Activated CD4-positive, alpha-beta T cell treated with anti-CD3 and anti-CD28 coated beads, Interleukin-2, amount 10 ng/mL, durations not matched to agents 7 days and 5 days (primary cell): Measurements from ENCODE around the gene TAL1. TPM values are rescaled to one million over a fixed set of nuclear protein-coding genes. Genes with fewer than 3 reads are reported as not detected.

ENCODE experiments used
- CTCF ChIA-PET: fragments of 350-600 bp; sonication (Branson Sonifier 250); formaldehyde crosslinking; loops from one replicate; lab custom pipeline; 2021; ENCODE audit warnings: antibody characterized with exemption; lab: Charles Lee
- POLR2A ChIA-PET: fragments of 350-600 bp; sonication (Branson Sonifier 250); formaldehyde crosslinking; loops from one replicate; lab custom pipeline; 2021; ENCODE audit warnings: antibody characterized with exemption; lab: Charles Lee
- DNase-seq: peaks from one replicate; pipeline ENCODE4 v3.0.0-alpha.2; 2020
- H3K27ac Mint-ChIP-seq: one replicate; pipeline ENCODE4 v1.8.0; 2021; ENCODE audit warnings: mild to moderate bottlenecking, moderate library complexity, mixed read lengths
- H3K27me3 Mint-ChIP-seq: one replicate; pipeline ENCODE4 v1.8.0; 2021; ENCODE audit warnings: mixed read lengths
- H3K36me3 Mint-ChIP-seq: one replicate; pipeline ENCODE4 v1.8.0; 2021; ENCODE audit warnings: low read depth, mixed read lengths
- H3K4me1 Mint-ChIP-seq: one replicate; pipeline ENCODE4 v1.8.0; 2021; ENCODE audit warnings: mixed read lengths
- H3K4me3 Mint-ChIP-seq: one replicate; pipeline ENCODE4 v1.8.0; 2021; ENCODE audit warnings: mild to moderate bottlenecking, moderate library complexity, mixed read lengths
- H3K9me3 Mint-ChIP-seq: one replicate; pipeline ENCODE4 v1.8.0; 2021; ENCODE audit warnings: mixed read lengths
- total RNA-seq, 2 experiments: library from RNA; stranded (reverse); gene quantifications; one replicate each; pipeline ENCODE4 v1.2.3, GENCODE V29; 2021

The TAL1 gene
- total RNA-seq, 2 experiments from 2014 or later, result not detected

DNA sequence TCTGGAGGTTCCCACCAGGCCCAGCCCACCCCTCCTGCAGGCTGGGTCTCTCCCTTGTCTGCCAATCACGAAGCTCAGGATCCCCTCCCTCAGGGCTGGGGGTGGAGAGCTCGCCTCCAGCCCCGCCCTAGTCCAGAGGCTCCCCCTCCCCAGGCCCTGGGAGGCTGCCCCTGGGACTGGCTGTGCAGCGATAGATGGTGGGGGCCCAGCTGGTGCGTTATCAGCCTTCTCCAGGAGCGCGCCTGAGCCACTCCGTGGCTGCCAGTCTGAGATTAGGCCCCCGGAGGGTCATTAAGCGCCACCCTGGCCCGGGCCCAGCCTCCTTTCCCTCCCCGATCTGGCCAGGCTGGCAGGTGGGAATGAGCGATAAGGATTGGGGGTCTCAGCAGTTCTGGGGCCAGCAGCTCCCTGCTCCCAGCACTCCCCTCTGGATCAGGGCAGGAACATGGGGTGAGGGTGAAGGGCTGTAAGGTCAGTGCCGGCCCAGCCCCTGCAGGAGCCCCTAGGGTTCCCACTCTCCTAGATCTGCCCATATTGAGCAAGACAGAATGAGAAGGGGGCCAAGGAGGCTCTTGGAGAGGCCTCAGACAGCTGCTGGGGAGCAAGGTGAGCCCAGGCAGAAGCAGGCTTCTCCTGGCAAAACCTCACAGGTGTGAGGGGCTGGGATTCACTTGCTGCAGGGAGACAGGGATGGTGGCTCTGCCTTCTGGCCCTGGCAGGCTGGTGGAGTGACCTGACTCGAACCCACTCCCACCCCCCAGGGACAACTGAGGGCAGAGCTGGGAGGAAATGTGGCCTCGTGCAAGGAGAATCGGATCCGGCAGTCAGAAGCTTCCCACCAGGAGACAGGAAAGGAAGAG lies 50.7 kb downstream of the TAL1 start:
- no peak for DNase-seq
- peaks cover 15% of the 10 kb centered on the region for H3K27me3 Mint-ChIP-seq
- peaks cover 8% of the 10 kb centered on the region for H3K4me1 Mint-ChIP-seq
- no peaks in the 10 kb centered on the region for H3K9me3 Mint-ChIP-seq
- H3K4me3 Mint-ChIP-seq, result no peak overlapping the region
- H3K27ac Mint-ChIP-seq, result no peak overlapping the region
- POLR2A ChIA-PET, result no interaction called here
- CTCF ChIA-PET, result interaction anchor here (0.7 to 1.2 kb wide), 3 partner anchors 12 to 31 kb away, joined by 3 to 5 read pairs (median 4); no protein-coding TSS in a partner anchor
- no peaks in the 10 kb centered on the region for H3K36me3 Mint-ChIP-seq

- DNase-seq, result no peak
- ChIA-PET CTCF (interaction anchor here (0.7 to 2.8 kb wide), 3 partner anchors 9 to 31 kb away, joined by 4 to 11 read pairs (median 5); partner anchors contain the start of gene PDZK1IP1), POLR2A (no interaction called here)
- Mint-ChIP-seq H3K4me3 (no peak overlapping the region), H3K27me3 (peaks cover 17% of the 10 kb centered on the region), H3K36me3 (no peaks in the 10 kb centered on the region), H3K27ac (peak overlapping the region; percentile 2), H3K9me3 (no peaks in the 10 kb centered on the region), H3K4me1 (peaks cover 8% of the 10 kb centered on the region)
Measured at GRCh38 chr1:47180603-47181094, 51.4 kb downstream of the TAL1 start.

DNA sequence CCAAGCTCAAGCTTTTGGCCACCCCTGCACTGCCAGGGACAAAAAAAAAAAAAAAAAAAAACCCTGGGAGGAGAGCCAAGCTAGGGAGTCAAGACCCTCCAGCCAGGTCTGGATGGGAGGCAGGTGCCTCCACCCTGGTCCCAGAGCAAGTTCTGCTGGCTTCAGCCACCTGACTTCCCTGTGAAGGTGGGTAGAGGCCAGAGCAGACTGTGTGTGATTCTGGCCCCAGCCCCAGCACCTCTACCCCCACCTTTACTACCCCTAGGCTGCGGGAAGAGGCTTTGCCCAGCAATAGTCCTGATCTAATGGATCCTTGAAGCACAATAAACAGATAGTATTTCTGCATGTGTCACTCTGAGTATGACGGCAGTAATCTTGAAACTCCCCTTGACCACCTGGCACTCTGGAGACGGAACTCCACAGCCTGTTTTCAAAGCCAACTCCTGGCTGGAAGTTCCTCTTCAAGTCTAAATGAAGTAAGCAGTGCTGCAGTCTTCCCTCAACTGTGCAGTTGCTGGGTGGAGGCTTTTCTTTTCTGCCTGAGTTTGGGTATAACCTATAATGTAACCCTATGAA lies 51.9 kb downstream of the TAL1 start:
- Mint-ChIP-seq H3K4me3 (no peak overlapping the region), H3K36me3 (no peaks in the 10 kb centered on the region), H3K4me1 (peaks cover 8% of the 10 kb centered on the region), H3K27me3 (peaks cover 21% of the 10 kb centered on the region), H3K27ac (peak overlapping the region; percentile 2), H3K9me3 (no peaks in the 10 kb centered on the region)
- DNase-seq, result no peak
- ChIA-PET POLR2A (interaction anchor here (0.5 kb wide), 1 partner anchor 77 kb away, joined by 5 read pairs; no protein-coding TSS in a partner anchor), CTCF (interaction anchor here (0.9 to 2.8 kb wide), 9 partner anchors 8 to 546 kb away, joined by 4 to 23 read pairs (median 8); partner anchors contain the start of genes FOXD2 and PDZK1IP1)

DNA sequence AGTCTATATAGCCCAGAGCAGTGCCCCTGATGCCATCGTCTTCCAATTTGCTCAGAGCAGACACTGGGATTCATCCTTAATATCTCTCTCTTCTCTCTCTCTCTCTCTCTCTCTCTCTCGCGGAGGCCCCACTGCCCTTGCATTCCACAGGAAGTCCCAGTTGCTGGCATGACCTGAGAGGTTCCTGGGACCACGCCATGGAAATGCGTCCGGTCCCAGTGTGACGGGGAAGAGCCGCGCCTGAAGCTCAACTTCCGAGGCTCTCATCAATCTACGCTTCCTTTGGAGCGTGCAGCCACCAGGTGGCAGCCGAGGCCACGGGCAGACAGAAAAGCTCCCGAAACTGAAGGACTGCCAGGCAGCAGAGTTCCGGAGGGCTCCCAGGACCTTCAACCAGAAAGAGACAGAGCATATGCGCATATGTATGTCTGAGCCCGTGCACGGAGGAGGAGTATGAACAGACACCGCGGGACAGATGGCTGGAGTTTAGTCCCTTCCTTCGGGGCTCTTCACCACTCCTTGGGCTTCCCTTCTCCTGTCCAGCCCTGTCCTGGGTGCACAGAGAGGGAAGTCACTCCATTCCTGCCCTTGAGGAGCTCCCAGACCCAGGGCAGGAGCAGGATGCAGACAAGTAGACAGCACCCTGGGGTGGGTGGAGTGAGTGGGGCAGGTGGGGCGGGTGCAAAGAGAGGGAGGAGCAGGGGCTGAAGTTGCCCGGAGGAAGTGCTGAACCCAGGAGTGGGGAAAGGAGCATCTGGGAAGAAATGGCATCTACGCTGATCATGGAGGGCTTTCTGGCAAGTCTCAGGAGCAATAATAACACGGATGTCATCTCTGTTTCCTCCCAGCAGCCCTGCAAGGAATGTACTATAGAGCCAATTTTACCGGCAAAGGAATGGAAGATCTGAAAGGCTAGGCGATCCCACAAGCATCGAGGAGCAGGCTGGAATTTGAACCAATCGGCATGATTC lies 52.7 kb downstream of the TAL1 start:
- Mint-ChIP-seq H3K27ac (peak overlapping the region; percentile 87), H3K27me3 (peaks cover 26% of the 10 kb centered on the region), H3K4me1 (peaks cover 8% of the 10 kb centered on the region), H3K36me3 (no peaks in the 10 kb centered on the region), H3K4me3 (peak overlapping the region; percentile 71), H3K9me3 (no peaks in the 10 kb centered on the region)
- ChIA-PET CTCF (interaction anchor here (0.6 to 2.8 kb wide), 21 partner anchors 9 to 823 kb away, joined by 3 to 23 read pairs (median 4); partner anchors contain the start of genes FOXD2 and PDZK1IP1), POLR2A (interaction anchor here (0.5 kb wide), 1 partner anchor 76 kb away, joined by 5 read pairs; no protein-coding TSS in a partner anchor)
- DNase-seq, result peak; percentile 82

- H3K4me3 Mint-ChIP-seq, result peak overlapping the region; percentile 71
- POLR2A ChIA-PET, result no interaction called here
- H3K27me3 Mint-ChIP-seq, result peaks cover 30% of the 10 kb centered on the region
- CTCF ChIA-PET, result interaction anchor here (0.6 to 2.8 kb wide), 16 partner anchors 9 to 822 kb away, joined by 3 to 23 read pairs (median 5); partner anchors contain the start of genes FOXD2 and PDZK1IP1
- DNase-seq, result no peak
- no peaks in the 10 kb centered on the region for H3K36me3 Mint-ChIP-seq
- H3K4me1 Mint-ChIP-seq, result peaks cover 8% of the 10 kb centered on the region
- H3K27ac Mint-ChIP-seq, result no peak overlapping the region
- H3K9me3 Mint-ChIP-seq, result no peaks in the 10 kb centered on the region
Measured at GRCh38 chr1:47178654-47179016, 53.4 kb downstream of the TAL1 start.

DNA sequence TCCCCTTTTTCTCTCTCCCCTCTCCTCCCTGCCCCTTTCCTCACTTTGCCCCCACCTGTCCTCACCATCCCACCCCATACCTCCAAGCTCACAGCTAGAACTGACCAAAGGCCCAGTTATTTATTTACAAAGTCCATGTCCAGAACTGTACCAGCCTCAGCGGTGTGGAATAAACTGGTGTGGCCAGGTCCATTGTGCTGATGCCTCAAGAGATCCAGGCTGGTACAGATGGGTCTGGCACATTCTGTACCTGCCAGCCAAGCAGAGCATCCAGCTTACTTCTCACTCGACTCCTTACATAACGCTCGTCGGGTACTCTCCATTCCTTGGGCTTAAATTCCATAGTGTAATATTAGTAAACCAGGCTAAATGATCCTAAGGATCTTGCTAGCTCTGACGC lies 54.0 kb downstream of the TAL1 start:
- peaks cover 8% of the 10 kb centered on the region for H3K4me1 Mint-ChIP-seq
- no peak overlapping the region for H3K27ac Mint-ChIP-seq
- H3K27me3 Mint-ChIP-seq, result peaks cover 30% of the 10 kb centered on the region
- no peak overlapping the region for H3K4me3 Mint-ChIP-seq
- H3K9me3 Mint-ChIP-seq, result no peaks in the 10 kb centered on the region
- DNase-seq, result no peak
- CTCF ChIA-PET, result interaction anchor here (0.8 to 2.8 kb wide), 7 partner anchors 12 to 260 kb away, joined by 3 to 23 read pairs (median 8); partner anchors contain the start of genes FOXD2 and PDZK1IP1
- POLR2A ChIA-PET, result no interaction called here
- no peaks in the 10 kb centered on the region for H3K36me3 Mint-ChIP-seq

GRCh38 chr1:47175227-47175934 lies 56.6 kb downstream of the TAL1 start:
- H3K36me3 Mint-ChIP-seq, result no peaks in the 10 kb centered on the region
- peak; percentile 56 for DNase-seq
- CTCF ChIA-PET, result interaction anchor here (1.0 to 2.3 kb wide), 5 partner anchors 10 to 262 kb away, joined by 3 to 6 read pairs (median 3); partner anchors contain the start of gene FOXD2
- POLR2A ChIA-PET, result no interaction called here
- peaks cover 8% of the 10 kb centered on the region for H3K4me1 Mint-ChIP-seq
- no peak overlapping the region for H3K27ac Mint-ChIP-seq
- H3K9me3 Mint-ChIP-seq, result no peaks in the 10 kb centered on the region
- H3K4me3 Mint-ChIP-seq, result no peak overlapping the region
- H3K27me3 Mint-ChIP-seq, result peaks cover 25% of the 10 kb centered on the region

DNA sequence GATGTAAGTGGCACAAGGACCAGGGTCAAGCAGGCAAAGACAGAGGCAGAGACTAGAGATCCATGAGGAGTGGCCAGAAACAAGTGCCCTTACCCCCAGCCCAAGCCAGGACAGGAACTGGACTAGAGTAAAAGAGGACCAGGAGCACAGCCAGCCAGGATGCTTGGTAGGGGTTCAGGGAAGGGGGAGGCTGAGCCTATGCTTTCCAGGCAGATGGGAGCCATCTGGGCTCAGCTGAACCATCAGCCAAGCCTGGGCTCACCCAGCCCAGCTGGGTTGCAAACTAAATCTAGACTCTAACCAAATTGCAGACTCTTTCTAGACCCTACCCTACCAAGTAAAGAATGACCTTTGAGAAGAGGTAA lies 57.4 kb downstream of the TAL1 start:
- no peak for DNase-seq
- POLR2A ChIA-PET, result no interaction called here
- no peaks in the 10 kb centered on the region for H3K36me3 Mint-ChIP-seq
- no peaks in the 10 kb centered on the region for H3K9me3 Mint-ChIP-seq
- peaks cover 24% of the 10 kb centered on the region for H3K27me3 Mint-ChIP-seq
- no peak overlapping the region for H3K27ac Mint-ChIP-seq
- CTCF ChIA-PET, result interaction anchor here (1.0 to 1.5 kb wide), 4 partner anchors 10 to 263 kb away, joined by 3 to 5 read pairs (median 3); partner anchors contain the start of gene FOXD2
- no peak overlapping the region for H3K4me3 Mint-ChIP-seq
- H3K4me1 Mint-ChIP-seq, result peaks cover 7% of the 10 kb centered on the region

DNA sequence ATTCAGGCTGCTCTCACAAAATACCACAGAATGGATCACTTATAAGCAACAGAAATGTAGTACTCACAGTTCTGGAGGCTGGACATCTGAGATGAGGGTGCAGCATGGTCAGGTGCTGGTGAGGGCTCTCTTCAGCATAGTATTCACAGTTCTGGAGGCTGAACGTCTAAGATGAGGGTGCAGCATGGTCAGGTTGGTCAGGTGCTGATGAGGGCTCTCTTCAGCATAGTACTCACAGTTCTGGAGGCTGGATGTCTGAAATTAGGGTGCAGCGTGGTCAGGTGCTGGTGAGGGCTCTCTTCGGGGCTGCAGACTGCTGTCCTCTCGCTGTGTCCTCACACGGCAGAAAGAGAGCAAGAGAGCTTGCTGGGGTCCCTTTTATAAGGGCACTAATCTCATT lies 59.2 kb downstream of the TAL1 start:
- POLR2A ChIA-PET, result no interaction called here

More for the DNA sequence above, 59.2 kb downstream of the TAL1 start:
- H3K4me3 Mint-ChIP-seq, result no peak overlapping the region
- DNase-seq, result no peak
- no peaks in the 10 kb centered on the region for H3K9me3 Mint-ChIP-seq
- CTCF ChIA-PET, result interaction anchor here (0.6 kb wide), 1 partner anchor 92 kb away, joined by 3 read pairs; no protein-coding TSS in a partner anchor
- no peaks in the 10 kb centered on the region for H3K36me3 Mint-ChIP-seq
- peaks cover 27% of the 10 kb centered on the region for H3K27me3 Mint-ChIP-seq
- H3K27ac Mint-ChIP-seq, result no peak overlapping the region
- no peaks in the 10 kb centered on the region for H3K4me1 Mint-ChIP-seq
